Fibroblast of skin of right biceps (primary cell): ENCODE measurements around the gene SH3GL1.
"Not testable (repeated sequence)": the region's sequence is repeated elsewhere in the genome, so short reads cannot be mapped to it uniquely, and the experiment has no call there.

Source experiments
- DNase-seq: peaks from one replicate; pipeline ENCODE4 v3.0.0-alpha.2; 2013

The SH3GL1 gene

DNA sequence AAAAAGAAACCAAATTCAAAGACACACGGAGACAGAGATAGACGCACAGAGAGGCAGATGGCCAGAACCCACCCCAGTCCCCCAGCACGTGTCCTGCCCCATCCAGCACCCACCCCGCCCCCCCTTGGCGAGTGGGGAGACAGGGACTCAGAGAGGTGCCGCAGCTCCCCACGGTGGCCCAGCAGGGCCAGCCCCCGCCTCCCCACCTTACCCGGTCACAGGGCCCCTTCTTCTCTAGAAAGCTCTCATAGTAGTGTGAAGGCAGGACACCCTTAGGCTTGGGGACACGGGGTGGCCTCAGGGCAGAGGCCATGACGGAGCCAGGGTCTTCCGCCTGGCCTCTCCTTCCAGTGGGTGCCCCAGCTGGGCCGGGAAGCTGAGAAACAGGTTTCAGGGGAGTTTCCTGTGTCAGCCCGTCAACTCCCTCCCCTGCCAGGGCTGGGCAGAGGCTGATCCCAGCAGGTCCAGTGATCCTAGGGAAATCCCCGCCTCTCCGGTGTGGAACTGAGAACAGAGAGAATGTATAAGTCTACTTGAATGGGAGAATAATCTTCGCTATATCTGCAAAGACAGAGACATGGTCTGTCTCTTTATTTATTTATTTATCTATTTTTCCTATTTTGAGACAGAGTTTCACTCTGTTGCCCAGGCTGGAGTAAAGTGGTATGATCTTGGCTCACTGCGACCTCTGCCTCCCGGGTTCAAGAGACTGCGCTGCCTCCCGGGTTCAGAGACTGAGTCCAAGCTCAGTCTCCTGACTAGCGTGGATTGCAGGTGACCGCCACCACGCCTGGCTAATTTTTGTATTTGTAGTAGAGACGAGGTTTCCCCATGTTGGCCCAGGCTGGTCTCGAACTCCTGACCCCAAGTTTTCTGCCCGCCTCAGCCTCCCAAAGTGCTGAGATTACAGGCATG is 61.6 kb downstream of the SH3GL1 start, which contains the start of gene STAP2:
Gene STAP2 (minus strand): TSS at position 387 of the 915 bp plus-strand sequence. CDS start 74 bp downstream, at position 313.
- DNase-seq: no peak

DNA sequence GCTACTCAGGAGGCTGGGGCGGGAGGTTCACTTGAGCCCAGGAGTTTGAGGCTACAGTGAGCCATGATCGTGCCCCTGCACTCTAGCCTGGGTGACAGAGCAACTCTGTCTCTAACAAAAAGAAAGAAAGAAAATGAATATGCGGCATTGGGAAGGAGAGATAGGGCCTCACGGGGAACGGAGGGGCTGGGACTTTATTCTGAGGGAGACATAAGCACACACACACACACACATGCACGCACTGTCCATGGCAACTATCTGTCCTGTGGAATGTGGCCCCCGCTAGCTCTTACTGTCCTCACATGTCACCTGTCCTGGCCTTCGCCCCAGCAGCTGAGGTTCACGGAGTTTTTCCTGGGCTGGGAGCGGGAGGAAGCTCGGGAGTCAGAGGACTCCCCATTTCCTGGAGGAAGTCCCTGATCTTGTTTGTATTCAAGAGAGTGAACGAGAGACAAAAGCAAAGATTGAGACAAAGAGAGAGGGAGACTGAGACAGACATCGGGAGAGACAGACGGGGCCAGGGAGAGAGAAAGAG is 62.4 kb downstream of the SH3GL1 start:
- peak; percentile 15 for DNase-seq

DNA sequence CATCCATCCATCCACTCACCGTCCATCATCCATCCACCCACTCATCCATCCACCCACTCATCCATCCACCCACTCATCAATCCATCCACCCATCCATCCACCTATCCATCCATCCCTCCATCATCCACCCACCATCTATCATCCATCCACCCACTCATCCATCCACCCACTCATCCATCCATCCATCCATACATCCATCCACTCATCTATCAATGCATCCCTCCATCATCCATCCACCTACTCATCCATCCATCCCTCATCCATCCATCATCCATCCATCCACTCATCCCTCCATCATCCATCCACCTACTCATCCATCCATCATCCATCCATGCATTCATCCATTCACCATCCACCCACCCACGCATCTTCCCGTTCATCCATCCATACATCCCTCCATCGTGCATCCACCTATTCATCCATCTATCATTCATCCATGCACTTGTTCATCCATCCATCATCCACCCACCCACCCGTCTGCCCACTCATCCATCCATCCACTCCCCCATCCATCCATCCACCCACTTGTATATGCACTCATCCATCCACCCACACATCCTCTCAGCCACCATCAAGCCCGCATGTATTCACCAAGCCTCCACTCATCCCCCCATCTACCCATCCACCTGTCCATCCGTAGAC is 65.3 kb downstream of the SH3GL1 start:
- DNase-seq: no peak

DNA sequence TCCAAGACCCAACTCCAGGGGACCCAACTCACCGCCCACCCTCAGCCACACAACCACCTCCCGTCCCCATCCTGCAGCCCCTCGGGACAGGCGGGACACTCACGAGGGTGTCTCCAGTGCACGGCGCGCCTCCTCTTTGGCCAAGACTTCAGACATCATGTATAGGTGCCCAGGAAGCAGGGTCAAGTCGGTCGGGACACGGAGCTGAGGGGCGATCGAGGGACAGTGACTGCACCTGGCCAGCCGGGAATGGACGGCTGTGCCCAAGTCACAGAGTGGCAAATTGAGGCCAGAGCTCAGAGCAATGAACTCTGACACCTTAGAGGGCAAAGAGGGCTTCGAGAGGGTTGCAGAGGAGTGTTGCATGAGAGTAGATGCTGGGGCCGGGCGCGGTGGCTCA is 70.5 kb downstream of the SH3GL1 start:
- DNase-seq: no peak

DNA sequence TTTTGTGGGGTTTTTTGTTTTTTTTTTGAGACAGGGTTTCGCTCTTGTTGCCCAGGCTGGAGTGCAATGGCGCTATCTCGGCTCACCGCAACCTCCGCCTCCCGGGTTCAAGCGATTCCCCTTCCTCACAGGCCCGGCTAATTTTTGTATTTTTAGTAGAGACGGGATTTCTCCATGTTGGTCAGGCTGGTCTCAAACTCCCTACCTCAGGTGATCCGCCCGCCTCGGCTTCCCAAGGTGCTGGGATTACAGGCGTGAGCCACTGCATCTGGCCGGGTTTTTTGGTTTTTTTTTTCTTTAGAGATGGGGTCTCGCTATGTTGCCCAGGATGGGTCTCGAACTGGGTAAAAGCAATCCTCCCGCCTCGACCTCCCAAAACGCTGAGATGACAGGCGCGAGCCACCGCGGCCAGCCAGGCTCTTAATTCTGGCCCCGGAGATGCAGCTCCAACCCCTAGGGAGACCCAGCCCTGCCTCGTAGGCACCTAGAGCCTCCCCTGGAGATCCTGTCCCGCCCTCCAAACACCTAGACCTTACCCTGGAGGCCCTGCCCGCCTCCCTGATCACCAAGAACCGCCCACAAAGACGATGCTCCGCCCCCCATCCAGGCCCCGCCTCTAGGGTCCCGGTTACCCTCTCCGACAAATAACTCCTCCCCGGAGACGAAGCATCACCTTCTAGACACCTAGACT is 71.2 kb downstream of the SH3GL1 start:
- not testable (repeated sequence) for DNase-seq

DNA sequence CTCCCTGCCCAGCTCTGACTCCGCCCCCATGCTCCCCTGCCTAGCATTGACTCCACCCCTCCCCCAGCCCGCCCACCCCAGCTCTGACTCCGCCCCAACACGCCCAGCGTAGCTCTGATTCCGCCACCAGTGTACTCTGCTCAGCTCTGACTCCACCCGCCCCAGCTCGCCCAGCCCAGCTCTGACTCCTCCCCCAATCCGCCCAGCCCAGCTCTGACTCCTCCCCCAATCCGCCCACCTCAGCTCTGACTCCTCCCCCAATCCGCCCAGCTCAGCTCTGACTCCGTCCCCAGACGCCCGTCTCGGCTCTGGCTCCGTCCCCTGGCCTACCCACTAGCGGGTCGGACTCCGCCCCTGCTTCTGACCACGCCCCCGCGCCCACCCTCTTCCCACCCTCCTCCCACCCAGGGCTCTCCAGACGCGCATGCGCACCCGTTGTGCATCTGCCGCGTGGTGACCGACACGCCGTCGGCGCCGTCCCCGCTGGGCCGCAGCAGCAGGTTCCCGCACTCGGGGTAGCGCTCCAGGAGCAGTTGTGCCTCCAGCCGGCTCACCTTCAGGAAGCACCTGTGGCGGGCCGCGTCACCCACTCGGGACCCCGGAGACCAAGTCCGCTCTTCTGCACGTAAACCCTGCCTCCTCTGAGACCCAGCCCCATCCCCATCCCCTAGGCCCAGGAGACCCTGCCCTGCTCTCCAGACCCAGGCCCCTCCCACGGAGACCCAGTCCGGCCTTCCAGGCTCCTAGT is 71.9 kb downstream of the SH3GL1 start:
- peak; percentile 95 for DNase-seq

DNA sequence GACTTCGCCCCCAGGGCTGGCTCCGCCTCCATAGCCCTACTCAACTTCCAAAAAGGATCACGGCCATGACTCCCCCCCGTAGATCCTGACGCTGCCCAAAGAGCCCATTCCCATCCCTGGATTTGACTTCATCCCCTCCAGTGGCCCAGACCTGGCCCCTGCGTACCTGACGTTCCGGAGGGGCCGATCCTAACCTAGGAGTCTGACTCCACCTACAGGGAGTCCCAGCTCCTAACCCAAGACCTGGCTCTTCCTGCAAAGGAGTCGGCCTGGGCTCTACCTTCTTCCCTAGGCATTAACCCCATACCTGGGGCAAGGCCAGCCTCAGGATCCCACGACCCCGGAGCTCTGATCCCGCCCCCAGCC is 72.5 kb downstream of the SH3GL1 start:
- no peak for DNase-seq

DNA sequence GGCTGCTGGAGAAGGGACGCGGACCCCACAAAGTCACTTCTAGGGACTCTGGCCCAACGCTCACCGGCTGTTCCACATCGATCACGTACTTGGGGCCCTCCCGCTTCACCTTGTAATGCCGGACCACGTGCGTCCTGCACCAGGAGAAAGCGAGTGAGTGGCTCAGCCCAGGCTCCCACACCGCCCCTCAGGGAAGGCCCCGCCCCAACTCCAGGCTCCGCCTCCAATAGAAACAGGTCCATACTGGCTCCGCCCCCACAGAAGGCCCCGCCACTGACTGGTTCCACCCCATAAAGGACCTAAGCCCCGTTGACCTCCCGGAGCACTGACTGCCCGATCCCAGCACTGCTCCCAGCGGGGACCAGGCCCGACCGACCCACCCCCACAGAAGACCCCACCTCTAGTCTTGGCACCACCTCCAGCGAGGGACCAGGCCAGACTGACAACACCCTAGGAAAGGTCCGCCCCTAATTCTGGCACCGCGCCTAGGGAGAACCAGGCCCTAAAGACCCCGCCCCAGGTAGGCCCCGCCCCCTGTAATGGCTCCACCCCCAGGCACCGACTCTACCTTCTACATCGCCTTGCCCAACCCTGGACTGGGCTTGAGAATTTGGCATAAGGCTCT is 73.0 kb downstream of the SH3GL1 start:
- DNase-seq: peak; percentile 64

DNA sequence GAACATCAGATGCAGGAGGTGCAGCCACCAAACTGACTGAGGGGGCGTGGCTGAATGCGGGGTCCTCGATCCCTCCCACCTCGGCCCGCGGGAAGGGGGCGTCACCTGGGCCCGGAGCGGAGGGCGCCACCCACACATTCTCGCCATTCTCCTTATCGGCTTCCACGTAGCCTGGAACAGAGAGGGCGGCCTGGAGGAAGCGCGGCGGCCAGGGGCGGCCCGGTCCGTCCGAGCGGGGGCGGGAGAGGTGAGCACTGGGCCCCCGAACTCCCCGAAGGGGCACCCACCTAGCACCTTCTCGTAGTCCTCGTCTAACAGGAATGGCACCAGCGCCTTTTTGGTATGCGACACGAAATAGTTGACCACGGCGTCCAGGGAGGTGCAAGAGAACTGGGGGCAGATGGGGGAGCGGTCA is 73.5 kb downstream of the SH3GL1 start:
- DNase-seq: no peak

DNA sequence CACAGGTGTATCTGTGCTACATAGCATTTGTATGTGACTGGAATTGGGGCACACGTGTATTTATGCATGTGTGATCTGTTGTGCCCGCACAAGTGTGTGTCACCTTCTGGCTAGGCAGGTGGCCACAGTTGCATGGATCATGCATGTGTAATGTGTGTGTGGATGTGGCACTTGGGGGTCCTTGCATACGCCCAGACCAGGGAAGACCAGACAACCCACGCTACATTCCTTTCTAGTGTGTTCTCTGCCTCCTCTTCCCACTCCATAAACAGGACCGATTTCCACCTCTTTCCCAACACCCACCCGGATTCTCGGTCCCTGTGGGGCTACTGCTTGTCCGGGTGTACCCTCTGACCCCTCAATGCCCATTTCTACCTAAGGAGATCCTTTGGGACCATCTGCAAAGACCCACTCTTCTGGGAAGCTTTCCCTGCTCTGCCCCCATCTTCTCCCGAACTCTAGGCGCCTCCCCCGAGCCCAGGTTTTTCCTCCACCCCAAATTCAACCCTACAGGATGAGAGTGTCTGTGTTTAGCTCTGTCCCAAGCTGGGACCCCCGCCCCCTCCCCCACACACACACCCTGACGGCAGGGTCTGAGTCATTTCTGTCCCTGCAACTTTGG is 74.0 kb downstream of the SH3GL1 start:
- DNase-seq: no peak

DNA sequence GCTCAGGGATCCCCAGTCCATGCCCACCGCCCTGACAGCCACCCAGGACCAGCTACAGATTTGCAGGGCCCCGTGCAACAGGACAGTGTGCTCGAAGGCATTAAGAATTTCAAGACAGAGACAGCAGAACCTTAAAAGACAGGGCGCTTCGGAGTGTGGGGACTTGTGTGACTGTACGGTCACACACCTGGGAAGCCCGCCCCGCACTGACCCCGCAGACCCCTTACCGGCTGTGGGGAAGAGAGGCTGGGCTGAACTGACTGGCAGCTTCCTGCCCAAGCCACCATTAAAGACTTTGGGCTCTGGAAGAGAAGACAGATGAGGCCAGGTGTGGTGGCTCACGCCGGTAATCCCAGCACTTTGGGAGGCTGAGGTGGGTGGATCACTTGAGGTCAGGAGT is 76.1 kb downstream of the SH3GL1 start:
- DNase-seq: no peak

DNA sequence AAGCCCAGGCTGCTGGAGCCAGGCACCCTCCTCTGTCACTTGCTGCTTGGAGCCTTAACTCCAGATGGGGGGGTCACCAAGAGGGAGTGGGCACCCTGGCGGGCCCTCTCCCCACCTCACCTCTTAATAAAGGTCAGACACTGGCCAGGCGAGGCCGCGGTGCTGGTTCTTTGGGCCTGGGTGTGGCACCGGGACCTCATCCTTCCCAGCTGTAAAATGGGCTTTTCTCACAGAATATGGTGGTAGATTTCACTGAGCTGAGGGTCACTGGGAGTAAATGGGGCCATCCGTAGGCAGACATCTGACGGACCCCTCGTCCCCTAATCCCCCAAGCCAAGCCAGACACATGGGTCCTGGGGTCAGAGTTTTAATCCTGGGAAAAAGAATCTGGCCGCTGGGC is 76.7 kb downstream of the SH3GL1 start:
- DNase-seq: no peak

DNA sequence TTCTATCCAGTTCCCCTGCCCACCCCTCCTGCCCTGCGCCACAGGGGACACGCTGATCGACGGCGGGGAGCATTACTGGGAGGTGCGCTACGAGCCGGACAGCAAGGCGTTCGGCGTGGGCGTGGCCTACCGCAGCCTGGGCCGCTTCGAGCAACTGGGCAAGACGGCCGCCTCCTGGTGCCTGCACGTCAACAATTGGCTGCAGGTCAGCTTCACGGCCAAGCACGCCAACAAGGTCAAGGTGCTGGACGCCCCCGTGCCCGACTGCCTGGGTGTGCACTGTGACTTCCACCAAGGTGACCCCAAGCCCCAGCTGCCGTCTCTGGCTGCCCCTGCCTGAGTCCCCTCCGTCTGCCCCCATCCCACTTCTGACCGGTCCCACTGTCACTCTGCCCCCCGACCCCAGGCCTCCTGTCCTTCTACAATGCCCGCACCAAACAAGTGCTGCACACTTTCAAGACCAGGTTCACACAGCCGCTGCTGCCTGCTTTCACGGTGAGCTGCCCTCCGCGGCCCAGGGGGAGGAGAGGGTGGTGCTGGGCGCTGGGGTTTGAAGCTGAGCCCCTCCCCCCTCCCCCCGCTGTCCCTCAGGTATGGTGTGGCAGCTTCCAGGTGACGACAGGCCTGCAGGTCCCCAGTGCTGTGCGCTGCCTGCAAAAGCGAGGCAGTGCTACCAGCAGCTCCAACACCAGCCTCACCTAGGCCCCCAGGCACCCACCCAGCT is 77.2 kb downstream of the SH3GL1 start:
- DNase-seq: no peak

DNA sequence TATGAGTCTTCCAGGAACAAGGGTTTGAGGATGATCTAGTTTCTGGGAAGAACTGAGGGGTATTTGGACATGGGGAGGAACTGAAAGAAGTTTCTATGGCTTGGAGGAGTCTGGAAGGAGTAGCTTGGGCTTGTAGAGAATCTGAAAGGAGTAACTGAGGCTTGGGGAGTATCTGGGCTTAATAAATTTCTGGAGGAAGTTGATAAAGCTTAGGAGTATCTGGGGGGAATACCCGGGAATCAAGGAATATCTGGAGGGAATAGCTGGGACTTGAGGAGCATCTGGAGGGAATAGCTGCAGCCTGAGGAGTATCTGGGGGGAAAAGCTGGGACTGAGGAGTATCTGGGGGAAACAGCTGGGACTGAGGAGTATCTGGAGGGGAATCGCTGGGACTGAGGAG is 79.9 kb downstream of the SH3GL1 start:
- DNase-seq: no peak

DNA sequence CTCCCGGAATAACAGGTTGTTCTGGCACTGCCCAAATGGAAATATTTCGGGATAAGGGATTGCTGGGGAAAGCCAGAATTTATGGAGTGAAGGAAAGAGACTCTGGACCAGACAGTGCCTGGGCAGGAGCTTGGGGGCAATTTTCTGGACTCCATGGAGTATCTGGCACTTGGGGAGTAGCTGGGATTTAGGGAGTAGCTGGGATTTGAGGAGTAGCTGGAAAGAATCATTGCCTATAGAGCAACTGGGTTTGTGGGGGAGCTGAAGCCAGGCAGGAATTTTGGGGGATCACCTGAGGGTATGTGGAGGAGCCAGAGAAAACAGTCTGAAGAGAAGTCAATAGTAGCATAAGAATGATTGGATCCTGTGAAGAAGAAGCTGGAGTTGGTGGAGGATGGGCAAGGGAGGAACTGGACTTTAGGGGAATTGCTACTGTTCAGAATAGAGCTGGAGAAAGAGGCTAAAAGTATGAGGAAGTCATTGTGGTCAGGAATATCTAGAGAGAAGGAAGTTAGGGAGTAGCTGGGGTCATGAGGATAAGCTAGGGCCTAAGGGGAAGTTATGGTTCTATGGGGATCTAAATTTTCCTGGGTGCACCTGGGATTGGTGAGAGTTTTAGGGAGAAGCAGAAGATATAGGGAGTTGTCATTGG is 81.2 kb downstream of the SH3GL1 start:
- DNase-seq: no peak

DNA sequence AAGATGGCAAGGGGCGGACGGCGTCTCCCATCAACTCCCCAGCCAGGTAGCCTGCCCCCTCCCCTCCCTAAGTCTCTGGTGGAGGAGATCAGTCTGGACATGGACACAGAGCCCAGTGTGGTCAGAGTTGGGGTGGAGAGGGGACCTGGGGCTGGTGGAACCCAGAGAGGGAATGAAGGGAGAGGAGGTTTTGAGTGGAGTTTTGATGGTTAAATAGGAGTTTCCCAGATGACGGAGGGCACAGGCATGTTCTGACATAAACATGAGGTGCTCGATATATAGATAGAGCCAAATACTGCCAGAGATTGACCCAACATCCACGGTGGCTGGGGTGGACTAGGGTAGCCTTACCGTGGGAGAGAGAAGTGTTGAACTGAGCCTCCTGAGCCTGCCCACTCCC is 81.9 kb downstream of the SH3GL1 start:
- no peak for DNase-seq

DNA sequence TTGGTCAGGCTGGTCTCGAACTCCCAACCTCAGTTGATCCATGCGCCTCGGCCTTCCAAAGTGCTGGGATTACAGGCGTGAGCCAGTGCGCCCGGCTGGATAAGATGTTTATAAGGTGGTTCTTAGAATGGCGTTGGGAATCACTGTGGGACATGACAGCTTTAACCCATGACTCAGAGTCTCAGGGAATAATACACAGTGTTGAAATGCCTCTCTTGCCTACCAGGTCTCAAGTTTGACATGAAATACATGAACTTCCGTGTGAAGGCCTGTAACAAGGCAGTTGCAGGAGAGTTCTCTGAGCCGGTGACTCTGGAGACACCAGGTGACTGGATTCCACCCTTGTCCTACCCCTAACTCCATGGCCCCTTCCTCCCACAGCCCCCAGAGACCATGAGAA is 83.4 kb downstream of the SH3GL1 start:
- DNase-seq: no peak

DNA sequence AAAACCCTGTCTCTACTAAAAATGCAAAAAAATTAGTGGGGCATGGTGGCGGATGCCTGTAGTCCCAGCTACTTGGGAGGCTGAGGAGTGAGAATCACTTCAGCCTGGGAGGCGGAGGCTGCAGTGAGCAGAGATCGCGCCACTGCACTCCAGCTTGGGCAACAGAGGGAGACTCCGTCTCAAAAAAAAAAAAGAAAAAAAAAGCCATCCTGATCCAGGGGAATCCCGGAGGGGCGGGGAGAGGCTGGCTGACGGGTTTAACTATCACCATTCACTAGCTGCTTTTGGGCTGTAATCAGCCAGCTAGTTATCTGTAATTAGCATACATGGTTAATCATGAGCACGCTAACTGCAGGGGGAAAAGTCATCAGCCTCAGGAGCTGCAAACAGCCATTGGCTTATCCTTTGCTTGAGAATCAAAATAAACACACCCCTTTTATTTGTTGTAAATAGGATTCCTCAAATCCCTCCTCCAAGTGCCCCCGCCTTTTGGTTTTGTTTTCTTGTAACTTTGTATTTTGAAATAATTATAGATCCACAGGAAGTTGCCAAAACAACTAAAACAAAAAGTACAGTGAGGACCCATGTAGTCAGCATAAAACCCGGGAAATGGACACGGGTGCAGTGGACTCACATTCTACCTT is 86.4 kb downstream of the SH3GL1 start:
- no peak for DNase-seq
